ENCODE data around the gene MXRA8. TPM values are rescaled to one million over a fixed set of nuclear protein-coding genes. Genes with fewer than 3 reads are reported as not detected.

The MXRA8 gene
- total and polyA plus RNA-seq, 9 of the 15 experiments (the other 6 are each of a cell fraction or from before 2014, with no cell fraction given): 0.66 to 11.3 (median 6.3) TPM

- TF ChIP-seq RBM22 (IDR thresholded peaks at IDR 0.05; ENCODE audit: low read depth, low read length, poor library complexity, severe bottlenecking): peak; percentile 89
- no peak for TF ChIP-seq CUX1 (CRISPR knock-in tag; IDR thresholded peaks at IDR 0.05)
- no peak for TF ChIP-seq ATF6 (CRISPR knock-in tag; IDR thresholded peaks at IDR 0.05)
- TF ChIP-seq KDM5B (IDR thresholded peaks at IDR 0.05; ENCODE audit: insufficient replicate concordance, low read depth, low read length): peak; percentile 67
- no peak for TF ChIP-seq RHOXF2B (CRISPR knock-in tag; conservative IDR thresholded peaks at IDR 0.05)
- TF ChIP-seq MLX (CRISPR knock-in tag; conservative IDR thresholded peaks at IDR 0.05): 0 out of 4 replicates have a peak, but pooled peaks of 1 of the 2 experiments have one; percentile 42
- TF ChIP-seq ZFP91 (CRISPR knock-in tag; IDR thresholded peaks at IDR 0.05): peak; percentile 72
- peak; percentile 81 for TF ChIP-seq MAX (CRISPR knock-in tag; IDR thresholded peaks at IDR 0.05)
- TF ChIP-seq TOE1 (IDR thresholded peaks at IDR 0.05; ENCODE audit: borderline replicate concordance): no peak
- 0 out of 2 replicates have a peak, but pooled peaks have one; percentile 43 for TF ChIP-seq TOE1 (CRISPR knock-in tag; IDR thresholded peaks at IDR 0.05; ENCODE audit: borderline replicate concordance, low read depth)
- TF ChIP-seq KDM1A (IDR thresholded peaks at IDR 0.05): peak in 1 of 2 experiments; percentile 59; a peak in 1 of 4 replicates
- TF ChIP-seq MECOM (CRISPR knock-in tag; IDR thresholded peaks at IDR 0.05): no peak
- TF ChIP-seq POLR2B (IDR thresholded peaks at IDR 0.05; ENCODE audit: low read depth, partially characterized antibody): peak; percentile 26
- TF ChIP-seq IRF2 (CRISPR knock-in tag; IDR thresholded peaks at IDR 0.05): 0 out of 2 replicates have a peak, but pooled peaks have one; percentile 17
- TF ChIP-seq POLR2AphosphoS5 (IDR thresholded peaks at IDR 0.05; ENCODE audit: control insufficient read depth, insufficient read depth, low read depth, low read length): 0 out of 2 replicates have a peak, but pooled peaks have one; percentile 6
These were observed 28.8 kb downstream of the MXRA8 start (continued) for GRCh38 chr1:1329304-1330210.
